K562 (cell line): ENCODE measurements around the gene ZNF213. TPM values are rescaled to one million over a fixed set of nuclear protein-coding genes. Genes with fewer than 3 reads are reported as not detected.

Experiments used
- BRD4 ChIP-seq: fragments of 200-600 bp; sonication (generic); IDR thresholded peaks from 2 replicates; pipeline ENCODE4 v1.6.1; 2017; ENCODE audit warnings: inconsistent platforms
- CBFB ChIP-seq: sonication (generic); formaldehyde crosslinking; IDR thresholded peaks from 2 replicates; pipeline ENCODE4 v1.4.0; 2020; ENCODE audit warnings: mild to moderate bottlenecking, missing genetic modification reagents
- FIP1L1 ChIP-seq: fragments of 200-400 bp; formaldehyde crosslinking; IDR thresholded peaks from 2 replicates; pipeline ENCODE4 v1.6.1; 2018; ENCODE audit warnings: mild to moderate bottlenecking, low read depth, low read length; ENCODE audit not compliant: poor library complexity, severe bottlenecking
- FOSL1 ChIP-seq: fragments of 200-800 bp; sonication (Bioruptor generic); conservative IDR thresholded peaks from 2 replicates; pipeline ENCODE4 v1.6.1; 2016; ENCODE audit warnings: missing genetic modification characterization, missing compliant biosample characterization
- FOXK2 ChIP-seq, 2 experiments: fragments of 450-650 bp; IDR thresholded peaks in 1 of 2; conservative IDR thresholded peaks in 1 of 2; 2 replicates each; pipeline ENCODE4 v1.6.1; 2016; ENCODE audit warnings: low read depth in 2 of 2, mild to moderate bottlenecking in 1 of 2
- HDAC2 ChIP-seq: fragments of 450-650 bp; IDR thresholded peaks from 2 replicates; pipeline ENCODE4 v1.6.1; 2016; ENCODE audit warnings: mild to moderate bottlenecking
- KDM1A ChIP-seq, 2 experiments: fragments of 450-650 bp; IDR thresholded peaks; 2 replicates each; pipeline ENCODE4 v1.6.1; 2016; ENCODE audit warnings: mild to moderate bottlenecking in 2 of 2
- NCOR1 ChIP-seq: fragments of 450-650 bp; IDR thresholded peaks from 2 replicates; pipeline ENCODE4 v1.6.1; 2016; ENCODE audit warnings: mild to moderate bottlenecking, moderate library complexity
- PBX2 ChIP-seq, 2 experiments: IDR thresholded peaks in 1 of 2; conservative IDR thresholded peaks in 1 of 2; 2 replicates each; pipeline ENCODE4 v1.6.1; 2016; ENCODE audit warnings: low read depth in 2 of 2, mild to moderate bottlenecking in 1 of 2, missing compliant biosample characterization in 1 of 2, missing genetic modification characterization in 1 of 2, moderate library complexity in 1 of 2
- PHF21A ChIP-seq: fragments of 450-650 bp; IDR thresholded peaks from 2 replicates; pipeline ENCODE4 v1.6.1; 2017; ENCODE audit warnings: low read depth, borderline replicate concordance
- RAD21 ChIP-seq, 2 experiments: fragments of 250-450 bp in 1 of 2; fragments of 450-650 bp in 1 of 2; sonication (Bioruptor Pico) in 1 of 2; formaldehyde crosslinking in 1 of 2; IDR thresholded peaks in 1 of 2; conservative IDR thresholded peaks in 1 of 2; 2 replicates each; pipeline versions ENCODE4 v1.4.0 to v1.8.0; 2020 to 2022; ENCODE audit warnings: mild to moderate bottlenecking in 2 of 2, moderate library complexity in 1 of 2
- TAF15 ChIP-seq: fragments of 200-400 bp; formaldehyde crosslinking; IDR thresholded peaks from 2 replicates; pipeline ENCODE4 v1.6.1; 2017; ENCODE audit warnings: mild to moderate bottlenecking, low read depth, low read length, moderate library complexity
- TOE1 ChIP-seq, 2 experiments: fragments of 450-650 bp in 1 of 2; sonication (generic) in 1 of 2; formaldehyde crosslinking in 1 of 2; IDR thresholded peaks; 2 replicates each; pipeline versions ENCODE4 v1.7.1 to v1.8.0; 2016 to 2022; ENCODE audit warnings: borderline replicate concordance in 2 of 2, mild to moderate bottlenecking in 2 of 2, antibody characterized with exemption in 1 of 2, inconsistent platforms in 1 of 2, low read depth in 1 of 2, missing genetic modification reagents in 1 of 2, moderate library complexity in 1 of 2
- UBTF ChIP-seq, 2 experiments: IDR thresholded peaks; 2 replicates each; pipeline ENCODE4 v1.6.1; 2012; ENCODE audit warnings: improper control_type of control experiment in 2 of 2, low read depth in 2 of 2, low read length in 2 of 2, borderline replicate concordance in 1 of 2
- XRCC3 ChIP-seq: fragments of 450-650 bp; IDR thresholded peaks from 2 replicates; pipeline ENCODE4 v1.6.1; 2017; ENCODE audit warnings: mild to moderate bottlenecking, moderate library complexity
- ZNF174 ChIP-seq: fragments of 250-450 bp; sonication (Bioruptor Pico); IDR thresholded peaks from 2 replicates; pipeline ENCODE4 v1.4.0; 2020; ENCODE audit warnings: mild to moderate bottlenecking
- ZNF398 ChIP-seq: fragments of 250-450 bp; sonication (Bioruptor Pico); IDR thresholded peaks from 2 replicates; pipeline ENCODE4 v1.8.0; 2021; ENCODE audit warnings: moderate library complexity, mild to moderate bottlenecking, inconsistent platforms
- ZNF717 ChIP-seq: fragments of 250-450 bp; sonication (Bioruptor Pico); IDR thresholded peaks from 2 replicates; pipeline ENCODE4 v1.5.0; 2021
- ZSCAN29 ChIP-seq: fragments of 450-650 bp; IDR thresholded peaks from 2 replicates; pipeline ENCODE4 v1.6.1; 2017
- polyA plus RNA-seq, 8 experiments: library from polyadenylated mRNA; depleted of rRNA in 4 of 8; stranded (reverse) in 5 of 8; unstranded in 3 of 8; fragments of >200 nt; fragmentation: Nextera tagmentation in 2 of 8; fragmentation: Illumina TruSeq in 1 of 8; extraction: Ambion mirVana in 2 of 8; extraction: Trizol in 1 of 8; gene quantifications; 2 replicates each; pipeline versions ENCODE4 v1.2.1 to v1.2.3, GENCODE V29; 2011 to 2014; ENCODE audit warnings: inconsistent platforms in 1 of 8, missing spikeins in 1 of 8
- total RNA-seq, 7 experiments: library from RNA; depleted of rRNA in 6 of 7; stranded (reverse); fragments of >200 nt in 6 of 7; fragmentation: Illumina TruSeq in 2 of 7; extraction: Trizol in 2 of 7; gene quantifications; 2 replicates each; pipeline versions ENCODE4 v1.2.1 to v1.2.3, GENCODE V29; 2011 to 2021; ENCODE audit warnings: low replicate concordance in 1 of 7

Gene ZNF213
- total and polyA plus RNA-seq, 9 of the 15 experiments (the other 6 are each of a cell fraction or from before 2014, with no cell fraction given) = 0.49 to 10.0 (median 1.8) TPM

GRCh38 chr16:3187798-3188674, 53.2 kb downstream of the ZNF213 start, which contains the start of gene OR1F1 (continued):
- TF ChIP-seq TAF15 = no peak
- peak; percentile 9; the same call in 1 of the 2 replicates for TF ChIP-seq TOE1 (IDR thresholded peaks at IDR 0.05; ENCODE audit: borderline replicate concordance)
- no peak for TF ChIP-seq TOE1 (CRISPR knock-in tag; IDR thresholded peaks at IDR 0.05; ENCODE audit: borderline replicate concordance, low read depth)
- TF ChIP-seq ZNF174 = no peak
- peak; percentile 31; the same call in 1 of the 2 replicates for TF ChIP-seq ZSCAN29
- no peak for TF ChIP-seq XRCC3
- TF ChIP-seq PHF21A = no peak
- TF ChIP-seq ZNF398 (CRISPR knock-in tag) = no peak
- peak in 1 of 2 experiments; percentile 36; a peak in 2 of 4 replicates for TF ChIP-seq FOXK2 (conservative IDR thresholded peaks at IDR 0.05 in 1 of 2, IDR thresholded peaks at IDR 0.05 in 1 of 2; ENCODE audit: low read depth in 2 of 2)
- TF ChIP-seq FIP1L1 = peak; percentile 11
- TF ChIP-seq HDAC2 = 0 out of 2 replicates have a peak, but pooled peaks have one; percentile 40
- 0 out of 2 replicates have a peak, but pooled peaks have one; percentile 28 for TF ChIP-seq FOSL1 (tag)
- TF ChIP-seq ZNF717 (CRISPR knock-in tag) = no peak
- TF ChIP-seq PBX2 (CRISPR knock-in tag; IDR thresholded peaks at IDR 0.05; ENCODE audit: low read depth) = no peak
- no peak for TF ChIP-seq PBX2 (tag; conservative IDR thresholded peaks at IDR 0.05; ENCODE audit: low read depth)
- no peak for TF ChIP-seq RAD21 (CRISPR knock-in tag; conservative IDR thresholded peaks at IDR 0.05 in 1 of 2, IDR thresholded peaks at IDR 0.05 in 1 of 2)
- TF ChIP-seq CBFB (CRISPR knock-in tag) = 0 out of 2 replicates have a peak, but pooled peaks have one; percentile 67
- no peak for TF ChIP-seq NCOR1
- TF ChIP-seq BRD4 = no peak
- TF ChIP-seq KDM1A (IDR thresholded peaks at IDR 0.05) = peak; percentile 72 to 74; a peak in 3 of 4 replicates
- TF ChIP-seq UBTF (IDR thresholded peaks at IDR 0.05; ENCODE audit: borderline replicate concordance in 1 of 2, low read depth in 2 of 2, low read length in 2 of 2) = 0 out of 4 replicates have a peak, but pooled peaks of 1 of the 2 experiments have one; percentile 44
